H9 (cell line): ENCODE results near the gene ZFPM1. TPM values are rescaled to one million over a fixed set of nuclear protein-coding genes. Genes with fewer than 3 reads are reported as not detected.

Experiments
- DNase-seq: peaks from one replicate; pipeline ENCODE4 v3.0.0-alpha.2; 2017
- H2AFZ ChIP-seq: one replicate; pipeline ENCODE4 v1.6.1; 2013; ENCODE audit warnings: mild to moderate bottlenecking, low read length, control low read depth, moderate library complexity
- H2AK5ac ChIP-seq: 2 replicates; pipeline ENCODE4 v1.6.1; 2013; ENCODE audit warnings: low read length, control low read depth, mixed read lengths; ENCODE audit not compliant: insufficient read length
- H2BK120ac ChIP-seq: one replicate; pipeline ENCODE4 v1.6.1; 2013; ENCODE audit warnings: low read depth, mild to moderate bottlenecking, low read length, control low read depth, inconsistent platforms; ENCODE audit not compliant: poor library complexity, severe bottlenecking
- H2BK12ac ChIP-seq: 2 replicates; pipeline ENCODE4 v1.6.1; 2013; ENCODE audit warnings: low read length, control low read depth, mixed read lengths, low read depth; ENCODE audit not compliant: insufficient read length
- H2BK15ac ChIP-seq: 2 replicates; pipeline ENCODE4 v1.6.1; 2013; ENCODE audit warnings: low read depth, low read length, control low read depth
- H2BK20ac ChIP-seq: one replicate; pipeline ENCODE4 v1.6.1; 2013; ENCODE audit warnings: low read depth, mild to moderate bottlenecking, low read length, control low read depth, inconsistent platforms; ENCODE audit not compliant: poor library complexity, severe bottlenecking
- H2BK5ac ChIP-seq: 2 replicates; pipeline ENCODE4 v1.6.1; 2013; ENCODE audit warnings: low read length, control low read depth, mixed read lengths; ENCODE audit not compliant: insufficient read length
- H3K14ac ChIP-seq: 2 replicates; pipeline ENCODE4 v1.6.1; 2013; ENCODE audit warnings: low read length, control low read depth; ENCODE audit not compliant: insufficient read depth
- H3K18ac ChIP-seq: 2 replicates; pipeline ENCODE4 v1.6.1; 2013; ENCODE audit warnings: low read depth, mild to moderate bottlenecking, mixed read lengths, low read length, control low read depth; ENCODE audit not compliant: insufficient read length
- H3K23ac ChIP-seq: 2 replicates; pipeline ENCODE4 v1.6.1; 2013; ENCODE audit warnings: low read length, control low read depth, mixed read lengths, low read depth; ENCODE audit not compliant: insufficient read length
- H3K23me2 ChIP-seq: 2 replicates; pipeline ENCODE4 v1.6.1; 2013; ENCODE audit warnings: low read depth, mild to moderate bottlenecking, mixed read lengths, low read length, control low read depth; ENCODE audit not compliant: insufficient read length, poor library complexity, severe bottlenecking
- H3K27ac ChIP-seq: 2 replicates; pipeline ENCODE4 v1.5.1; 2013; ENCODE audit warnings: low read length, control low read depth, mixed read lengths, low read depth; ENCODE audit not compliant: insufficient read length
- H3K27me3 ChIP-seq: 2 replicates; pipeline ENCODE4 v1.6.1; 2013; ENCODE audit warnings: low read length, control low read depth, inconsistent platforms; ENCODE audit not compliant: insufficient read depth
- H3K4ac ChIP-seq: 2 replicates; pipeline ENCODE4 v1.6.1; 2013; ENCODE audit warnings: low read depth, mild to moderate bottlenecking, control low read depth, inconsistent platforms, low read length, moderate library complexity
- H3K4me1 ChIP-seq: 2 replicates; pipeline ENCODE4 v1.6.1; 2013; ENCODE audit warnings: low read length, control low read depth, inconsistent platforms; ENCODE audit not compliant: insufficient read depth
- H3K4me2 ChIP-seq: 2 replicates; pipeline ENCODE4 v1.6.1; 2013; ENCODE audit warnings: low read length, control low read depth, mixed read lengths; ENCODE audit not compliant: insufficient read length, insufficient read depth
- H3K56ac ChIP-seq: 2 replicates; pipeline ENCODE4 v1.6.1; 2013; ENCODE audit warnings: low read depth, mild to moderate bottlenecking, mixed read lengths, low read length, control low read depth; ENCODE audit not compliant: insufficient read length
- H3K79me1 ChIP-seq: 2 replicates; pipeline ENCODE4 v1.6.1; 2013; ENCODE audit warnings: low read depth, mild to moderate bottlenecking, moderate library complexity, low read length, control low read depth, inconsistent platforms; ENCODE audit not compliant: insufficient read depth, poor library complexity, severe bottlenecking
- H3K79me2 ChIP-seq: 2 replicates; pipeline ENCODE4 v1.6.1; 2013; ENCODE audit warnings: low read length, control low read depth, inconsistent platforms; ENCODE audit not compliant: insufficient read depth
- H3K9ac ChIP-seq: 2 replicates; pipeline ENCODE4 v1.6.1; 2013; ENCODE audit warnings: low read length, control low read depth, mixed read lengths; ENCODE audit not compliant: insufficient read length; ENCODE audit errors: extremely low read depth
- H3K9me3 ChIP-seq: one replicate; pipeline ENCODE4 v1.6.1; 2013; ENCODE audit warnings: low read depth, low read length, inconsistent platforms; ENCODE audit not compliant: control insufficient read depth
- H3T11ph ChIP-seq: one replicate; pipeline ENCODE4 v1.6.1; 2013; ENCODE audit warnings: mild to moderate bottlenecking, low read length, control low read depth, inconsistent platforms
- H4K20me1 ChIP-seq: one replicate; pipeline ENCODE4 v1.6.1; 2013; ENCODE audit not compliant: control insufficient read depth, insufficient read length, insufficient read depth
- H4K5ac ChIP-seq: 2 replicates; pipeline ENCODE4 v1.6.1; 2013; ENCODE audit warnings: low read depth, mild to moderate bottlenecking, mixed read lengths, low read length, control low read depth; ENCODE audit not compliant: insufficient read length
- H4K8ac ChIP-seq: replicated peaks from 2 replicates; pipeline ENCODE4 v1.6.1; 2013; ENCODE audit warnings: low read length, control low read depth, mixed read lengths, low read depth; ENCODE audit not compliant: insufficient read length
- H4K91ac ChIP-seq: 2 replicates; pipeline ENCODE4 v1.6.1; 2013; ENCODE audit warnings: low read depth, mild to moderate bottlenecking, moderate library complexity, mixed read lengths, low read length, control low read depth; ENCODE audit not compliant: insufficient read length
- H3K27ac Mint-ChIP-seq, 3 experiments: 2 replicates in 2 of 3; 3 replicates in 1 of 3; pipeline ENCODE4 v1.8.0; 2020 to 2021; ENCODE audit warnings: mixed read lengths in 3 of 3, mild to moderate bottlenecking in 1 of 3, moderate library complexity in 1 of 3
- H3K27me3 Mint-ChIP-seq: 2 replicates; pipeline ENCODE4 v1.8.0; 2021; ENCODE audit warnings: low read depth, mild to moderate bottlenecking, moderate library complexity, mixed read lengths
- H3K36me3 Mint-ChIP-seq, 3 experiments: 2 replicates in 2 of 3; 3 replicates in 1 of 3; pipeline ENCODE4 v1.8.0; 2020 to 2021; ENCODE audit warnings: low read depth in 3 of 3, mixed read lengths in 3 of 3; ENCODE audit not compliant: insufficient read depth in 1 of 3
- H3K4me1 Mint-ChIP-seq, 2 experiments: 2 replicates each; pipeline ENCODE4 v1.8.0; 2020; ENCODE audit warnings: mixed read lengths in 2 of 2
- H3K4me3 Mint-ChIP-seq, 2 experiments: 2 replicates in 1 of 2; 3 replicates in 1 of 2; pipeline ENCODE4 v1.8.0; 2020 to 2021; ENCODE audit warnings: mild to moderate bottlenecking in 2 of 2, mixed read lengths in 2 of 2, moderate library complexity in 1 of 2
- H3K9me3 Mint-ChIP-seq, 2 experiments: 2 replicates in 1 of 2; 3 replicates in 1 of 2; pipeline ENCODE4 v1.8.0; 2020; ENCODE audit warnings: mild to moderate bottlenecking in 2 of 2, mixed read lengths in 2 of 2, moderate library complexity in 1 of 2
- CTCF ChIP-seq: fragments of 200-600 bp; sonication (generic); conservative IDR thresholded peaks from 3 replicates; pipeline ENCODE4 v1.8.0; 2021; ENCODE audit warnings: antibody characterized with exemption, mild to moderate bottlenecking
- WGBS: extraction: QIAGEN DNeasy Blood & Tissue Kit; methylation state at CpG from one replicate; pipeline ENCODE4 v1.1.7; 2013; ENCODE audit warnings: missing lambda C conversion rate, low lambda C conversion rate, mixed read lengths; ENCODE audit not compliant: insufficient read length; ENCODE audit errors: extremely low coverage; 5-methylcytosine and 5-hydroxymethylcytosine counted together
- total RNA-seq: library from RNA; stranded (reverse); gene quantifications from 2 replicates; pipeline ENCODE4 v1.2.1, GENCODE V29; 2021

Gene ZFPM1
- total RNA-seq, 1 experiment from 2014 or later: 3.6 TPM

- H3K56ac ChIP-seq: no peak overlapping the region
- H3K27me3 ChIP-seq: peaks cover 19% of the 10 kb centered on the region
- no peak for DNase-seq
- peaks cover 4% of the 10 kb centered on the region for H3K23me2 ChIP-seq
- peak overlapping the region; percentile 47 for H4K91ac ChIP-seq
- H3T11ph ChIP-seq: no peak overlapping the region
- no peaks in the 10 kb centered on the region for H4K20me1 ChIP-seq
- H2BK12ac ChIP-seq: no peak overlapping the region
- no peaks in the 10 kb centered on the region for H3K9me3 Mint-ChIP-seq
- no peak overlapping the region for H3K9ac ChIP-seq
- no peak overlapping the region for H2BK120ac ChIP-seq
- H3K4me3 Mint-ChIP-seq: no peak overlapping the region
- no peak overlapping the region for H2BK15ac ChIP-seq
- no peak overlapping the region for H2AFZ ChIP-seq
- no peak overlapping the region; a peak in 1 of 7 replicates for H3K27ac Mint-ChIP-seq
- H2BK5ac ChIP-seq: no peak overlapping the region
- H3K36me3 Mint-ChIP-seq: no peaks in the 10 kb centered on the region
- H3K23ac ChIP-seq: no peak overlapping the region
- H3K27me3 Mint-ChIP-seq: peaks cover 36% of the 10 kb centered on the region
- H3K4me2 ChIP-seq: no peak overlapping the region
- peaks cover 8 to 33% of the 10 kb centered on the region in 2 experiments for H3K4me1 Mint-ChIP-seq
- no peaks in the 10 kb centered on the region for H3K79me2 ChIP-seq
- H3K79me1 ChIP-seq: no peaks in the 10 kb centered on the region
- no peaks in the 10 kb centered on the region for H3K9me3 ChIP-seq
- no peak overlapping the region for H2AK5ac ChIP-seq
- H4K8ac ChIP-seq: no peak overlapping the region
- no peak for TF ChIP-seq CTCF
- H2BK20ac ChIP-seq: no peak overlapping the region
- no peak overlapping the region for H4K5ac ChIP-seq
- no CpG with 5 or more reads among the region's 8 CpGs for WGBS
- peaks cover 3% of the 10 kb centered on the region; the same call in 1 of the 2 replicates for H3K4me1 ChIP-seq
- no peak overlapping the region for H3K4ac ChIP-seq
- H3K27ac ChIP-seq: no peak overlapping the region
- peak overlapping the region; percentile 22; the same call in 1 of the 2 replicates for H3K14ac ChIP-seq
- H3K18ac ChIP-seq: no peak overlapping the region
Measured at GRCh38 chr16:88459366-88460073, 6.4 kb downstream of the ZFPM1 start.
